ENCODE data around the gene KSR2. TPM values are rescaled to one million over a fixed set of nuclear protein-coding genes. Genes with fewer than 3 reads are reported as not detected.
"Not testable (repeated sequence)": the region's sequence is repeated elsewhere in the genome, so short reads cannot be mapped to it uniquely, and the experiment has no call there.

KSR2 gene
- total and polyA plus RNA-seq, 3 donors from 2014 or later = 2.4 to 3.8 (median 2.4) TPM

GRCh38 chr12:117738233-117738632 is 230.6 kb downstream of the KSR2 start:
- TF ChIP-seq CTCF (IDR thresholded peaks at IDR 0.05) = no peak
- TF ChIP-seq POLR2A (IDR thresholded peaks at IDR 0.05) = no peak
- no peak for DNase-seq
- 72 to 75% methylated on average over 6 of the region's 6 CpGs for WGBS, 2 donors
- Histone ChIP-seq H3K4me3 (no peak overlapping the region), H3K27ac (no peak overlapping the region), H3K27me3 (no peaks in the 10 kb centered on the region), H3K9me3 (no peaks in the 10 kb centered on the region), H3K4me1 (no peaks in the 10 kb centered on the region), H3K36me3 (ENCODE audit: low read depth, missing control alignments) (no peaks in the 10 kb centered on the region)
- intact Hi-C loops (cut with DNase I; ENCODE audit: low total_unique reads) = no loop called here

- WGBS, 2 donors = 90 to 100% methylated on average over 1 of the region's 1 CpG
- Histone ChIP-seq H3K36me3 (ENCODE audit: low read depth, missing control alignments) (no peaks in the 10 kb centered on the region), H3K27me3 (no peaks in the 10 kb centered on the region), H3K9me3 (no peaks in the 10 kb centered on the region), H3K4me3 (no peak overlapping the region), H3K27ac (no peak overlapping the region), H3K4me1 (no peaks in the 10 kb centered on the region)
- DNase-seq = no peak
- intact Hi-C loops (cut with DNase I; ENCODE audit: low total_unique reads) = no loop called here
- no peak for TF ChIP-seq POLR2A (IDR thresholded peaks at IDR 0.05)
- no peak for TF ChIP-seq CTCF (IDR thresholded peaks at IDR 0.05)
Measured at GRCh38 chr12:117733549-117733805, 235.3 kb downstream of the KSR2 start.

GRCh38 chr12:117732761-117733548 is 235.8 kb downstream of the KSR2 start:
- no peak for DNase-seq
- intact Hi-C loops (cut with DNase I; ENCODE audit: low total_unique reads) = no loop called here
- no peaks in the 10 kb centered on the region for H3K27me3 ChIP-seq
- H3K27ac ChIP-seq = no peak overlapping the region
- no peaks in the 10 kb centered on the region for H3K4me1 ChIP-seq
- TF ChIP-seq POLR2A (IDR thresholded peaks at IDR 0.05) (no peak), CTCF (IDR thresholded peaks at IDR 0.05) (no peak)
- H3K4me3 ChIP-seq = no peak overlapping the region
- WGBS, 2 donors = 87 to 88% methylated on average over 13 of the region's 13 CpGs
- no peaks in the 10 kb centered on the region for H3K9me3 ChIP-seq
- no peaks in the 10 kb centered on the region for H3K36me3 ChIP-seq (ENCODE audit: low read depth, missing control alignments)

GRCh38 chr12:117731131-117731530 is 237.7 kb downstream of the KSR2 start:
- H3K4me3 ChIP-seq; H3K36me3 ChIP-seq (ENCODE audit: low read depth, missing control alignments); H3K9me3 ChIP-seq; H3K27ac ChIP-seq; H3K27me3 ChIP-seq; intact Hi-C loops (cut with DNase I; ENCODE audit: low total_unique reads); H3K4me1 ChIP-seq; DNase-seq: not testable (repeated sequence)
- 78 to 88% methylated on average over 17 to 30 of the region's 32 CpGs for WGBS, 2 donors

- Histone ChIP-seq H3K27ac (no peak overlapping the region), H3K9me3 (no peaks in the 10 kb centered on the region), H3K4me3 (no peak overlapping the region), H3K4me1 (no peaks in the 10 kb centered on the region), H3K27me3 (no peaks in the 10 kb centered on the region), H3K36me3 (ENCODE audit: low read depth, missing control alignments) (no peaks in the 10 kb centered on the region)
- intact Hi-C loops (cut with DNase I; ENCODE audit: low total_unique reads) = no loop called here
- TF ChIP-seq CTCF (IDR thresholded peaks at IDR 0.05) (no peak), POLR2A (IDR thresholded peaks at IDR 0.05) (no peak)
- no peak for DNase-seq
- 77 to 94% methylated on average over 1 of the region's 1 CpG for WGBS, 2 donors
Measured at GRCh38 chr12:117727301-117727700, 241.5 kb downstream of the KSR2 start.

All from testis (tissue), 3 donors.